Upper lobe of right lung (tissue), 1 donor: ENCODE data around the gene TAF12. TPM values are rescaled to one million over a fixed set of nuclear protein-coding genes. Genes with fewer than 3 reads are reported as not detected.

Source experiments
- ATAC-seq: fragments of 200-7000 bp; cut with Tn5 transposase; one replicate; pipeline ENCODE4 v1.9.1; 2020; ENCODE audit warnings: mild to moderate bottlenecking, moderate library complexity
- DNase-seq: peaks from one replicate; pipeline ENCODE4 v3.0.0-alpha.2; 2020
- H3K27ac ChIP-seq: fragments of 200-600 bp; one replicate; pipeline ENCODE4 v1.8.0; 2022
- H3K27me3 ChIP-seq: fragments of 200-600 bp; one replicate; pipeline ENCODE4 v1.8.0; 2022; ENCODE audit warnings: mild to moderate bottlenecking
- H3K36me3 ChIP-seq: fragments of 200-600 bp; one replicate; pipeline ENCODE4 v1.8.0; 2022
- H3K4me1 ChIP-seq: fragments of 200-600 bp; one replicate; pipeline ENCODE4 v1.8.0; 2022
- H3K4me3 ChIP-seq: fragments of 200-600 bp; one replicate; pipeline ENCODE4 v1.8.0; 2022; ENCODE audit warnings: mild to moderate bottlenecking
- H3K9me3 ChIP-seq: fragments of 200-600 bp; one replicate; pipeline ENCODE4 v1.8.0; 2022
- intact Hi-C: fragments of 100-400 bp; cut with DNase I; formaldehyde crosslinking; loops from one replicate; pipeline ENCODE4 v1.11.0; 2022
- total RNA-seq: library from RNA; stranded (reverse); fragmentation: NEBNext Ultra II Directional; extraction: Animal tissue kit (Norgen Biotek cat#: 25700); gene quantifications from one replicate; pipeline ENCODE4 v1.2.1, GENCODE V29; 2021
- TF ChIP-seq, protein P1 (sequence below): fragments of 200-600 bp; IDR thresholded peaks from one replicate; pipeline ENCODE4 v1.8.0; 2022; ENCODE audit warnings: antibody characterized with exemption
- donor health status: DM: no; HTN: yes; CAD: no; lungs with severe emphysema.

The TAF12 gene
- total RNA-seq, 1 donor from 2014 or later, result 21.0 TPM

DNA sequence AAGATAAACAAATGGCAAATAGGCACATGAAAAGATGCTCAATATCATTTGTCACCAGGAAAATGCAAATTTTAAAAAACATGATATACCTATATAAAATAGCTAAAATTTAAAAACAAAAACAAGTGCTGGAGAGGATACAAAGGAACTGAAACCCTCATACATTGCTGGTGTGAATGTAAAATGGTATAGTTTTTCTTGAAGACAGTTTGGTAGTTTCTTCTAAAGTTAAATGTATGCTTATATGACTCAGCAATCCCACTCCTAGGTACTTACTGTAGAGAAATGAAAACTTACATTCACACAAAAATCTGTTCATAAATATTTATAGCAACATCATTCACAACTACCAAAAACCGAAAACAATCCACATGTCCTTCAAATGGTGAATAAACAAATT is 11.2 kb downstream of the TAF12 start:
- Histone ChIP-seq H3K27ac (no peak overlapping the region), H3K4me1 (no peaks in the 10 kb centered on the region), H3K36me3 (no peaks in the 10 kb centered on the region), H3K27me3 (no peaks in the 10 kb centered on the region), H3K4me3 (no peak overlapping the region), H3K9me3 (no peaks in the 10 kb centered on the region)
- intact Hi-C loops, result no loop called here
- DNase-seq (no peak), ATAC-seq (no peak)
- TF ChIP-seq, protein P1, sequence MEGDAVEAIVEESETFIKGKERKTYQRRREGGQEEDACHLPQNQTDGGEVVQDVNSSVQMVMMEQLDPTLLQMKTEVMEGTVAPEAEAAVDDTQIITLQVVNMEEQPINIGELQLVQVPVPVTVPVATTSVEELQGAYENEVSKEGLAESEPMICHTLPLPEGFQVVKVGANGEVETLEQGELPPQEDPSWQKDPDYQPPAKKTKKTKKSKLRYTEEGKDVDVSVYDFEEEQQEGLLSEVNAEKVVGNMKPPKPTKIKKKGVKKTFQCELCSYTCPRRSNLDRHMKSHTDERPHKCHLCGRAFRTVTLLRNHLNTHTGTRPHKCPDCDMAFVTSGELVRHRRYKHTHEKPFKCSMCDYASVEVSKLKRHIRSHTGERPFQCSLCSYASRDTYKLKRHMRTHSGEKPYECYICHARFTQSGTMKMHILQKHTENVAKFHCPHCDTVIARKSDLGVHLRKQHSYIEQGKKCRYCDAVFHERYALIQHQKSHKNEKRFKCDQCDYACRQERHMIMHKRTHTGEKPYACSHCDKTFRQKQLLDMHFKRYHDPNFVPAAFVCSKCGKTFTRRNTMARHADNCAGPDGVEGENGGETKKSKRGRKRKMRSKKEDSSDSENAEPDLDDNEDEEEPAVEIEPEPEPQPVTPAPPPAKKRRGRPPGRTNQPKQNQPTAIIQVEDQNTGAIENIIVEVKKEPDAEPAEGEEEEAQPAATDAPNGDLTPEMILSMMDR, result no peak

DNA sequence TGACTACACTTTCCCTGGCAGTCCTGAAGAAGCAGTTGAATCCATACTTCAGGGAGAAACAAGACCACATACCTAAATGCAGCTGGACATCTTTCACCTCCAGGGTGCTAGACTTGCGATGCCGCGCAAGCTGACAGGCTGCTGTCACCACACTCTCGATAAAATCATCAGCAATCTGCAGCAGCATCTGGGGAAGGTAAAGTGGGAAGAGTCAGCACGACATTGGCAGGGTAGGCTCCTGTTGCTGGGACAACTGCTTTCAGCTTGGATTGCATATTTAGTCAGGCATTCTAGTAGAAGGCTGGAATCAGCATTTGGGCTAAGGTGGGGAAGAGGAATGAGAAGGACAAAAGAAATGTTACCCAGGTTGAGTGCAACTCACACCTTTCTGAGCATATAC is 29.7 kb downstream of the TAF12 start:
- no peak overlapping the region for H3K4me3 ChIP-seq
- no peaks in the 10 kb centered on the region for H3K27me3 ChIP-seq
- no peak overlapping the region for H3K27ac ChIP-seq
- H3K4me1 ChIP-seq, result no peaks in the 10 kb centered on the region
- TF ChIP-seq, protein P1, result no peak
- no peaks in the 10 kb centered on the region for H3K9me3 ChIP-seq
- ATAC-seq, result no peak
- no peak for DNase-seq
- intact Hi-C loops, result no loop called here
- peaks cover 86% of the 10 kb centered on the region for H3K36me3 ChIP-seq

DNA sequence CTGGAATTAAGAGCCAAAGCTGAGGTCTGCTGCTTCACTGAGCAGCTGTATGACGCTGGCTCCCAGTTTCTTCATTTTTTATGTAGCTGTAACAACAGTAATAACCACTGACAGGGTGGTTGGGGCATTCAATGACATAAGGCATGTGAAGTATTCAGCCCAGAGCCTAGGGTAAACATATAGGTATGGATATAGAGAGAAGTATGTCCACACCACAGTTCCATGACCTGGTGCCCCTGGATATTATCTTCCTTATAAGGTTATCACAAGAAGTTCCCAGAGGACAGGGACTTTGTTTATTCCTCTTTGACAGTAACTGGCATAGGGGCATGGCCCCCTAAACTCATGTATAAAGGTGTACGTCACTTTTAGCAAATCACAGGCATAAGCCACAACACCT is 36.1 kb downstream of the TAF12 start:
- DNase-seq, result no peak
- H3K27ac ChIP-seq, result no peak overlapping the region
- H3K36me3 ChIP-seq, result peaks cover 95% of the 10 kb centered on the region
- TF ChIP-seq, protein P1, result no peak
- H3K4me3 ChIP-seq, result no peak overlapping the region
- H3K9me3 ChIP-seq, result no peaks in the 10 kb centered on the region
- intact Hi-C loops, result no loop called here
- H3K4me1 ChIP-seq, result no peaks in the 10 kb centered on the region
- no peak for ATAC-seq
- no peaks in the 10 kb centered on the region for H3K27me3 ChIP-seq

DNA sequence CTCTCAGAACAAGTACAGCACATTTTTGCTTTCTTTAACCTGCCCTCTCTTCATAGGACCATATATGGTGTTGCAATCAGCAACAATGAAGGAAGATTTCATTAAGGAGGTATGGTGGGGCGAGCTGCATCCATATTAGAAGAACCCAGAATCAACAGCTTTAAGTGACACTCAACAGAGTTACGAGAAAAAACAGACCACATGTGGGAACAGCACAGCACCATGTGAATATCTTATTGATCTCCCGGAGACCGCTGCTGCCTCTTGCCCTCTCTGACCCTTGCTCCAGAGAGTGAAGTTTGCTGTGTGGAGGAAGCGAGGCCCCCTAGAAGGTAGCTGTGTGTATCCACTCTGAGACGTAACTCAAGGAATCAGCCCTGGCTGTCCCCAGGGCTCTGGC is 37.9 kb downstream of the TAF12 start:
- Histone ChIP-seq H3K4me3 (no peak overlapping the region), H3K36me3 (peaks cover 77% of the 10 kb centered on the region), H3K27me3 (no peaks in the 10 kb centered on the region), H3K9me3 (no peaks in the 10 kb centered on the region), H3K4me1 (no peaks in the 10 kb centered on the region), H3K27ac (no peak overlapping the region)
- TF ChIP-seq, protein P1, result no peak
- DNase-seq (no peak), ATAC-seq (no peak)
- intact Hi-C loops, result no loop called here

DNA sequence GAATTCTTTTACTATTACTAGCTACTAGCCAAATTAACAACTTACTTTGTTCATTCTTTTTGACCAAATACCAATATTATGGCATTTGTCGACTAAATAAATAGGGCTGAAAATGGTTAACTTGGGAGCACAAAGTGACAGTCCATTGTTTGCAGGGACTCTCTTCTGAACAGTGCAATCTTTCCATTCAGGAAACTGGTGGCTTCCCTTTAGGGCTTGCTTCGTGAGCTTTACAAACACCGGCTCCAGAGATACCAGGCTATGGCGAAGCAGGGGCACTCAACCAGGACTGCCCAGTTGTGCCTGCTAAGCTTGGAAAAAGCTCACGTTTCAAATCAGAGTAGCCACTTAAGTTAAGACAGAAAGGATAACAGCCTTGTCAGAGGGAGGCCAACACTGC is 38.5 kb downstream of the TAF12 start:
- intact Hi-C loops, result no loop called here
- no peak overlapping the region for H3K27ac ChIP-seq
- no peak for DNase-seq

More for the DNA sequence above, 38.5 kb downstream of the TAF12 start:
- H3K4me3 ChIP-seq, result no peak overlapping the region
- H3K27me3 ChIP-seq, result no peaks in the 10 kb centered on the region
- no peaks in the 10 kb centered on the region for H3K9me3 ChIP-seq
- H3K36me3 ChIP-seq, result peaks cover 71% of the 10 kb centered on the region
- ATAC-seq, result no peak
- no peaks in the 10 kb centered on the region for H3K4me1 ChIP-seq
- TF ChIP-seq, protein P1, result no peak
